ENCODE measurements around the gene PPP1R3F. TPM values are rescaled to one million over a fixed set of nuclear protein-coding genes. Genes with fewer than 3 reads are reported as not detected.

PPP1R3F gene
- total RNA-seq, 1 donor from 2014 or later, result 7.9 TPM

- Mint-ChIP-seq H3K4me1 (ENCODE audit: low read depth) (peaks cover 29% of the 10 kb centered on the region), H3K27ac (no peak overlapping the region), H3K27me3 (ENCODE audit: low read depth) (no peaks in the 10 kb centered on the region), H3K9me3 (no peaks in the 10 kb centered on the region), H3K4me3 (ENCODE audit: low read depth) (no peak overlapping the region), H3K36me3 (ENCODE audit: low read depth) (peaks cover 7% of the 10 kb centered on the region)
- DNase-seq (ENCODE audit: low spot score), result no peak
- intact Hi-C loops (cut with micrococcal nuclease), result loop anchor here (2.0 kb wide), 1 partner anchor 35 kb away; the partner anchor contains the start of gene PPP1R3F
Observed at GRCh38 chrX:49233887-49234555, 35.6 kb upstream of the PPP1R3F start.

GRCh38 chrX:49237060-49237459, 32.5 kb upstream of the PPP1R3F start:
- H3K36me3 Mint-ChIP-seq (ENCODE audit: low read depth), result peaks cover 21% of the 10 kb centered on the region
- no peak for DNase-seq (ENCODE audit: low spot score)

GRCh38 chrX:49238735-49239134, 30.9 kb upstream of the PPP1R3F start:
- Mint-ChIP-seq H3K4me3 (ENCODE audit: low read depth) (no peak overlapping the region), H3K27me3 (ENCODE audit: low read depth) (no peaks in the 10 kb centered on the region), H3K27ac (no peak overlapping the region), H3K9me3 (no peaks in the 10 kb centered on the region), H3K36me3 (ENCODE audit: low read depth) (peaks cover 33% of the 10 kb centered on the region), H3K4me1 (ENCODE audit: low read depth) (peaks cover 17% of the 10 kb centered on the region)
- DNase-seq (ENCODE audit: low spot score), result no peak
- intact Hi-C loops (cut with micrococcal nuclease), result loop anchor here (5.0 kb wide), 1 partner anchor 46 kb away; no protein-coding TSS in a partner anchor

More at GRCh38 chrX:49237060-49237459, 32.5 kb upstream of the PPP1R3F start:
- H3K27ac Mint-ChIP-seq, result peak overlapping the region; percentile 79
- no peaks in the 10 kb centered on the region for H3K27me3 Mint-ChIP-seq (ENCODE audit: low read depth)
- peak overlapping the region; percentile 74 for H3K4me3 Mint-ChIP-seq (ENCODE audit: low read depth)
- intact Hi-C loops (cut with micrococcal nuclease), result loop anchor here (5.0 kb wide), 1 partner anchor 45 kb away; no protein-coding TSS in a partner anchor
- H3K4me1 Mint-ChIP-seq (ENCODE audit: low read depth), result peaks cover 20% of the 10 kb centered on the region
- H3K9me3 Mint-ChIP-seq, result no peaks in the 10 kb centered on the region

DNA sequence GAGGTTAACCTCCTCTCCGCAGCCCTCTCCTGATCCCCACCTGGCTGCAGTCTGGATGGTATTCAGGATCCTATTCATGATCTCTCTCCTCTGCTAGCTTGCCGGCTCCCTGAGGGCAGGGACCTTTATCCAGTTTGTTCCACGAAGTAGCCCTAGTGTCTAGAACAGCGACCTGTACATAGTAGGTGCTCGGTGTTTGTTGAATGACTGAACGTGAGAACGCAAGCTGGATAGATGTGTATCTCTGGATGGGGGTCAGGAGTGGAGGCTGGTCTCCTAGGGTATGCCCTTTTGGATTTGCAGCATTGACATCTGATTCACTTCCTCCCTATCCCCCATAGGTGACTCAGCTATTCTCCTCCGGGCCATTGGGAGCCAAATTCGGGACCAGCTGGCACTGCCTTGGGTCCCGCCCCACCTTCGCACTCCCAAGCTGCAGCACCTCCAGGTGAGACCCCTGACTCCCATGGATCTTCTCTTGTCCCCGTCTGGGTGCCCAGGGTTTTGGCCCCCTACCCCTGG, 27.0 kb upstream of the PPP1R3F start:
- Mint-ChIP-seq H3K4me3 (ENCODE audit: low read depth) (no peak overlapping the region), H3K27ac (no peak overlapping the region)
- intact Hi-C loops (cut with micrococcal nuclease), result no loop called here

DNA sequence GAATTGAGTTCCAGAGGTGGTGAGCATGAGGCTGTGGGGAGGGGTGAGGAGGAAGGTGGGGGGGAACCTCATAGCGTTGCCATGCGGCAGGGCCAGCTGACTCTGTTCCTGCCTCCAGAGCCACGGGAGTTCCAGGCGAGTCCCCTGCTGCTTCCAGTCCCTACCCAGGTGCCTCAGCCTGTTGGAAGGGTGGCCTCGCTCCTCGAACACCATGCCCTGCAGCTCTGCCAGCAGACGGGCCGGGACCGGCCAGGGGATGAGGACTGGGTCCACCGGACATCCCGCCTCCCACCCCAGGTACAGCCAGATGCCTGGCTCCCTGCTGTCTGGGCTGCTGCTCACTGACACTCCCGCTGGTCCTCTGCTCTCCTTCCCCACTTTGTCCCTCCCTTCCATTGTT, 26.4 kb upstream of the PPP1R3F start:
- Mint-ChIP-seq H3K36me3 (ENCODE audit: low read depth) (peaks cover 49% of the 10 kb centered on the region), H3K4me1 (ENCODE audit: low read depth) (peaks cover 3% of the 10 kb centered on the region), H3K27ac (no peak overlapping the region), H3K9me3 (no peaks in the 10 kb centered on the region), H3K27me3 (ENCODE audit: low read depth) (no peaks in the 10 kb centered on the region), H3K4me3 (ENCODE audit: low read depth) (no peak overlapping the region)
- DNase-seq (ENCODE audit: low spot score), result no peak
- intact Hi-C loops (cut with micrococcal nuclease), result no loop called here

More for the DNA sequence above, 27.0 kb upstream of the PPP1R3F start:
- DNase-seq (ENCODE audit: low spot score), result no peak
- no peaks in the 10 kb centered on the region for H3K9me3 Mint-ChIP-seq
- no peaks in the 10 kb centered on the region for H3K27me3 Mint-ChIP-seq (ENCODE audit: low read depth)
- H3K4me1 Mint-ChIP-seq (ENCODE audit: low read depth), result peaks cover 3% of the 10 kb centered on the region
- H3K36me3 Mint-ChIP-seq (ENCODE audit: low read depth), result peaks cover 46% of the 10 kb centered on the region

GRCh38 chrX:49244207-49244606, 25.4 kb upstream of the PPP1R3F start:
- H3K27me3 Mint-ChIP-seq (ENCODE audit: low read depth), result no peaks in the 10 kb centered on the region
- peaks cover 3% of the 10 kb centered on the region for H3K4me1 Mint-ChIP-seq (ENCODE audit: low read depth)
- H3K27ac Mint-ChIP-seq, result peak overlapping the region; percentile 19
- H3K4me3 Mint-ChIP-seq (ENCODE audit: low read depth), result no peak overlapping the region
- H3K36me3 Mint-ChIP-seq (ENCODE audit: low read depth), result peaks cover 56% of the 10 kb centered on the region
- intact Hi-C loops (cut with micrococcal nuclease), result no loop called here
- no peaks in the 10 kb centered on the region for H3K9me3 Mint-ChIP-seq
- DNase-seq (ENCODE audit: low spot score), result no peak

GRCh38 chrX:49246541-49246940, 23.1 kb upstream of the PPP1R3F start:
- intact Hi-C loops (cut with micrococcal nuclease), result no loop called here
- no peak overlapping the region for H3K27ac Mint-ChIP-seq
- H3K36me3 Mint-ChIP-seq (ENCODE audit: low read depth), result peaks cover 53% of the 10 kb centered on the region
- DNase-seq (ENCODE audit: low spot score), result no peak
- H3K9me3 Mint-ChIP-seq, result no peaks in the 10 kb centered on the region
- H3K4me3 Mint-ChIP-seq (ENCODE audit: low read depth), result no peak overlapping the region
- peaks cover 3% of the 10 kb centered on the region for H3K4me1 Mint-ChIP-seq (ENCODE audit: low read depth)
- no peaks in the 10 kb centered on the region for H3K27me3 Mint-ChIP-seq (ENCODE audit: low read depth)

DNA sequence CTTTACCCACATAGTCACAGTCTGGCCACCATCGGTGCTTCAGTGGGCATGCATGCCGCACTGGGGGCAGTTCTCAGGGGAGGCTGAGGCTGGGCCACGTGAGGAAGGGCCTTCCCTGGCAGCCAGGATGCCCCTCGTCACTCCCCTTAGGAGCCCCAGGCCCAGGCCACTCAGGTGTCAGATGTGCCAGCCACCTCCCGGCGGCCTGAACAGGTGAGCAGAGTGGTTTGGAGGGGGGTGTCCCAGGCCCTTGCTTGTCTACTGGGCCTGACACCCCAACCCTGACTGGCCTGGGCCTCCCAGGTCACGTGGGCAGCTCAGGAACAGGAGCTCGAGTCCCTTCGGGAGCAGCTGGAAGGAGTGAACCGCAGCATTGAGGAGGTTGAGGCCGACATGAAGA, 22.2 kb upstream of the PPP1R3F start:
- intact Hi-C loops (cut with micrococcal nuclease), result no loop called here
- Mint-ChIP-seq H3K27me3 (ENCODE audit: low read depth) (no peaks in the 10 kb centered on the region), H3K4me3 (ENCODE audit: low read depth) (no peak overlapping the region), H3K4me1 (ENCODE audit: low read depth) (peaks cover 3% of the 10 kb centered on the region), H3K36me3 (ENCODE audit: low read depth) (peaks cover 59% of the 10 kb centered on the region), H3K9me3 (no peaks in the 10 kb centered on the region), H3K27ac (no peak overlapping the region)
- no peak for DNase-seq (ENCODE audit: low spot score)

- H3K9me3 Mint-ChIP-seq, result no peaks in the 10 kb centered on the region
- H3K4me1 Mint-ChIP-seq (ENCODE audit: low read depth), result peaks cover 3% of the 10 kb centered on the region
- peaks cover 56% of the 10 kb centered on the region for H3K36me3 Mint-ChIP-seq (ENCODE audit: low read depth)
- H3K27ac Mint-ChIP-seq, result no peak overlapping the region
- H3K27me3 Mint-ChIP-seq (ENCODE audit: low read depth), result no peaks in the 10 kb centered on the region
- DNase-seq (ENCODE audit: low spot score), result no peak
- no peak overlapping the region for H3K4me3 Mint-ChIP-seq (ENCODE audit: low read depth)
- intact Hi-C loops (cut with micrococcal nuclease), result no loop called here
Observed at GRCh38 chrX:49247916-49248811, 21.4 kb upstream of the PPP1R3F start.

GRCh38 chrX:49249071-49249470, 20.5 kb upstream of the PPP1R3F start:
- H3K27ac Mint-ChIP-seq, result no peak overlapping the region
- intact Hi-C loops (cut with micrococcal nuclease), result no loop called here
- no peak for DNase-seq (ENCODE audit: low spot score)

DNA sequence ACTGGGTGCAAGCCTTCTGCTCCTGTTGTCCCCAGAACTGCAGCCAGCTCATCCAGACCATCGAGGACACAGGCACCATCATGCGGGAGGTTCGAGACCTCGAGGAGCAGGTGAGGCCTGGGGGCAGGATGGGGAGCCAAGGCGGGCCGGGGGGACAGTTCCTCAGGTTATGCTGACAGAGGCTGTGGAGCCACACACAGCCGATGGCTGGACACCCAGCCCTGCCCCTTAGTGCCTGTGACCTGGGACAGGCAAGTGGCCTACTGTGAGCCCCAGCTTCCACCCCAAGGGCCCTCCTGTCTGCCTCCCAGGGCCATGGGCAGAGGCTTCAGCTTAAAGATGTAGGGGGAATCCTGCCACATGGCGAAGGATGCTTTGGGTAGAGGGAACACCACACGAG, 20.0 kb upstream of the PPP1R3F start:
- Mint-ChIP-seq H3K27me3 (ENCODE audit: low read depth) (no peaks in the 10 kb centered on the region), H3K36me3 (ENCODE audit: low read depth) (peaks cover 45% of the 10 kb centered on the region), H3K4me3 (ENCODE audit: low read depth) (no peak overlapping the region), H3K4me1 (ENCODE audit: low read depth) (peaks cover 3% of the 10 kb centered on the region), H3K27ac (no peak overlapping the region), H3K9me3 (no peaks in the 10 kb centered on the region)
- intact Hi-C loops (cut with micrococcal nuclease), result no loop called here
- DNase-seq (ENCODE audit: low spot score), result no peak

More at GRCh38 chrX:49249071-49249470, 20.5 kb upstream of the PPP1R3F start:
- Mint-ChIP-seq H3K4me1 (ENCODE audit: low read depth) (peaks cover 3% of the 10 kb centered on the region), H3K9me3 (no peaks in the 10 kb centered on the region), H3K27me3 (ENCODE audit: low read depth) (no peaks in the 10 kb centered on the region), H3K4me3 (ENCODE audit: low read depth) (no peak overlapping the region), H3K36me3 (ENCODE audit: low read depth) (peaks cover 49% of the 10 kb centered on the region)

DNA sequence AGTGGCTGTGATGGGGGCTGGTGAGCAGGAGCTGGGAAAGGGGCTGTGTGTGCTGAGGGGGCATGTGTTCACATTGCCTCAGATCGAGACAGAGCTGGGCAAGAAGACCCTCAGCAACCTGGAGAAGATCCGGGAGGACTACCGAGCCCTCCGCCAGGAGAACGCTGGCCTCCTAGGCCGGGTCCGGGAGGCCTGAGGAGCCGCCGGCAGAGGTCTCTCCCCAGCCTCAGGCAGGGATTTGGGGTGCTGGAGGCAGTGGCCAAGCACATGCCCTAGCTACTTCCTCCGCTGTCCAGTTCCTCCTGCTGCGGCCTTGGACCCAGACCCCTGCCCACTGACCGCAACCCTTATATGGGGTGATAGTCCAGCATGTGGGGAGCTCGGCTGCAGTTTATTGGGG, 19.5 kb upstream of the PPP1R3F start:
- Mint-ChIP-seq H3K9me3 (no peaks in the 10 kb centered on the region), H3K4me3 (ENCODE audit: low read depth) (no peak overlapping the region), H3K36me3 (ENCODE audit: low read depth) (peaks cover 41% of the 10 kb centered on the region), H3K4me1 (ENCODE audit: low read depth) (peaks cover 3% of the 10 kb centered on the region), H3K27ac (no peak overlapping the region), H3K27me3 (ENCODE audit: low read depth) (no peaks in the 10 kb centered on the region)
- DNase-seq (ENCODE audit: low spot score), result no peak
- intact Hi-C loops (cut with micrococcal nuclease), result no loop called here

GRCh38 chrX:49250578-49250977, 19.0 kb upstream of the PPP1R3F start:
- Mint-ChIP-seq H3K9me3 (no peaks in the 10 kb centered on the region), H3K4me3 (ENCODE audit: low read depth) (no peak overlapping the region)

More at GRCh38 chrX:49250578-49250977, 19.0 kb upstream of the PPP1R3F start:
- Mint-ChIP-seq H3K27me3 (ENCODE audit: low read depth) (no peaks in the 10 kb centered on the region), H3K36me3 (ENCODE audit: low read depth) (peaks cover 38% of the 10 kb centered on the region), H3K4me1 (ENCODE audit: low read depth) (peaks cover 3% of the 10 kb centered on the region), H3K27ac (no peak overlapping the region)
- intact Hi-C loops (cut with micrococcal nuclease), result no loop called here
- no peak for DNase-seq (ENCODE audit: low spot score)
